K562 (cell line): ENCODE results near the gene RCL1. TPM values are rescaled to one million over a fixed set of nuclear protein-coding genes. Genes with fewer than 3 reads are reported as not detected.

ENCODE experiments used
- ETV1 ChIP-seq: fragments of 450-650 bp; conservative IDR thresholded peaks from 2 replicates; pipeline ENCODE4 v1.6.1; 2016; ENCODE audit warnings: missing genetic modification characterization, control low read depth, low read depth, missing compliant biosample characterization
- FOS ChIP-seq: IDR thresholded peaks from 3 replicates; pipeline ENCODE4 v1.6.1; 2011; ENCODE audit not compliant: insufficient read length; ENCODE audit errors: extremely low read depth
- HDAC3 ChIP-seq: fragments of 450-650 bp; IDR thresholded peaks from 2 replicates; pipeline ENCODE4 v1.6.1; 2018; ENCODE audit warnings: borderline replicate concordance, mild to moderate bottlenecking, moderate library complexity; ENCODE audit not compliant: partially characterized antibody
- KDM1A ChIP-seq, 2 experiments: fragments of 450-650 bp; IDR thresholded peaks; 2 replicates each; pipeline ENCODE4 v1.6.1; 2016; ENCODE audit warnings: mild to moderate bottlenecking in 2 of 2
- KLF16 ChIP-seq: IDR thresholded peaks from 2 replicates; pipeline ENCODE4 v1.6.1; 2016; ENCODE audit warnings: antibody characterized with exemption
- MGA ChIP-seq: fragments of 450-650 bp; IDR thresholded peaks from 2 replicates; pipeline ENCODE4 v1.6.1; 2016; ENCODE audit warnings: mild to moderate bottlenecking, moderate library complexity
- PCBP1 ChIP-seq: fragments of 200-400 bp; formaldehyde crosslinking; IDR thresholded peaks from 2 replicates; pipeline ENCODE4 v1.6.1; 2018; ENCODE audit warnings: mild to moderate bottlenecking, low read depth, low read length; ENCODE audit not compliant: poor library complexity, severe bottlenecking
- RBM34 ChIP-seq: fragments of 200-400 bp; formaldehyde crosslinking; IDR thresholded peaks from 2 replicates; pipeline ENCODE4 v1.6.1; 2018; ENCODE audit warnings: low read length, borderline replicate concordance; ENCODE audit not compliant: insufficient read depth
- RFX1 ChIP-seq: fragments of 450-650 bp; IDR thresholded peaks from 2 replicates; pipeline ENCODE4 v1.6.1; 2016; ENCODE audit warnings: mild to moderate bottlenecking, moderate library complexity
- TEAD4 ChIP-seq, 2 experiments: sonication (generic) in 1 of 2; formaldehyde crosslinking in 1 of 2; IDR thresholded peaks; 2 replicates each; pipeline versions ENCODE4 v1.6.1 to v1.8.0; 2012 to 2022; ENCODE audit warnings: borderline replicate concordance in 1 of 2, inconsistent platforms in 1 of 2, low read length in 1 of 2, mild to moderate bottlenecking in 1 of 2, missing genetic modification reagents in 1 of 2
- YY1 ChIP-seq, 3 experiments: IDR thresholded peaks; 2 replicates each; pipeline ENCODE4 v1.6.1; 2011; ENCODE audit warnings: low read length in 2 of 3, mild to moderate bottlenecking in 2 of 3, moderate library complexity in 2 of 3, borderline replicate concordance in 1 of 3, control low read depth in 1 of 3, low read depth in 1 of 3; ENCODE audit not compliant: insufficient read depth in 3 of 3, insufficient replicate concordance in 2 of 3, control insufficient read depth in 1 of 3, insufficient read length in 1 of 3; ENCODE audit errors: extremely low read depth in 1 of 3
- ZBTB26 ChIP-seq: fragments of 450-650 bp; formaldehyde crosslinking; IDR thresholded peaks from 2 replicates; pipeline ENCODE4 v1.4.0; 2022; ENCODE audit warnings: missing genetic modification characterization
- ZC3H11A ChIP-seq: IDR thresholded peaks from 2 replicates; pipeline ENCODE4 v1.6.1; 2012; ENCODE audit warnings: low read depth, low read length, improper control_type of control experiment
- ZNF217 ChIP-seq: sonication (generic); formaldehyde crosslinking; IDR thresholded peaks from 2 replicates; pipeline ENCODE4 v1.8.0; 2022; ENCODE audit warnings: mild to moderate bottlenecking, missing genetic modification reagents
- ZNF24 ChIP-seq: fragments of 450-650 bp; IDR thresholded peaks from 2 replicates; pipeline ENCODE4 v1.6.1; 2016
- ZNF384 ChIP-seq: IDR thresholded peaks from 2 replicates; pipeline ENCODE4 v1.6.1; 2012; ENCODE audit warnings: low read depth, low read length, improper control_type of control experiment
- polyA plus RNA-seq, 8 experiments: library from polyadenylated mRNA; depleted of rRNA in 4 of 8; stranded (reverse) in 5 of 8; unstranded in 3 of 8; fragments of >200 nt; fragmentation: Nextera tagmentation in 2 of 8; fragmentation: Illumina TruSeq in 1 of 8; extraction: Ambion mirVana in 2 of 8; extraction: Trizol in 1 of 8; gene quantifications; 2 replicates each; pipeline versions ENCODE4 v1.2.1 to v1.2.3, GENCODE V29; 2011 to 2014; ENCODE audit warnings: inconsistent platforms in 1 of 8, missing spikeins in 1 of 8
- total RNA-seq, 7 experiments: library from RNA; depleted of rRNA in 6 of 7; stranded (reverse); fragments of >200 nt in 6 of 7; fragmentation: Illumina TruSeq in 2 of 7; extraction: Trizol in 2 of 7; gene quantifications; 2 replicates each; pipeline versions ENCODE4 v1.2.1 to v1.2.3, GENCODE V29; 2011 to 2021; ENCODE audit warnings: low replicate concordance in 1 of 7

RCL1 gene
- total and polyA plus RNA-seq, 9 of the 15 experiments (the other 6 are each of a cell fraction or from before 2014, with no cell fraction given), result 24.0 to 67.7 (median 38.6) TPM

GRCh38 chr9:4852419-4852818, 59.7 kb downstream of the RCL1 start (continued):
- TF ChIP-seq KLF16 (peak; percentile 52; the same call in 1 of the 2 replicates), ZNF384 (peak; percentile 88), ZNF217 (no peak), FOS (no peak), RFX1 (peak; percentile 51), ZNF24 (peak; percentile 41; the same call in 1 of the 2 replicates), MGA (peak; percentile 18), RBM34 (no peak), YY1 (IDR thresholded peaks at IDR 0.05; ENCODE audit: borderline replicate concordance in 1 of 3, control insufficient read depth in 1 of 3, extremely low read depth in 1 of 3, insufficient read depth in 3 of 3, insufficient read length in 1 of 3, insufficient replicate concordance in 2 of 3, low read depth in 1 of 3, low read length in 2 of 3) (no peak), TEAD4 (IDR thresholded peaks at IDR 0.05; ENCODE audit: low read length) (peak; percentile 92), TEAD4 (CRISPR knock-in tag; IDR thresholded peaks at IDR 0.05; ENCODE audit: borderline replicate concordance) (no peak), KDM1A (IDR thresholded peaks at IDR 0.05) (peak; percentile 62 to 81), ETV1 (no peak), ZC3H11A (no peak), ZBTB26 (CRISPR knock-in tag) (no peak), HDAC3 (peak; percentile 18), PCBP1 (no peak)
